SU-DHL-6 (cell line): Measurements from ENCODE around the gene PNMA8B.

Experiments used
- EZH2phosphoT487 ChIP-seq: fragments of 200-600 bp; sonication (generic), shearing (Covaris generic); conservative IDR thresholded peaks from 2 replicates; pipeline ENCODE4 v1.6.1; 2018; ENCODE audit warnings: mild to moderate bottlenecking, antibody characterized with exemption, low read length, moderate library complexity, mixed read lengths
- TF ChIP-seq, protein P1 (sequence below): fragments of 200-600 bp; sonication (generic); IDR thresholded peaks from one replicate; pipeline ENCODE4 v1.5.1; 2017; ENCODE audit warnings: antibody characterized with exemption, mild to moderate bottlenecking, low read length, moderate library complexity; ENCODE audit not compliant: insufficient read depth, poor library complexity, severe bottlenecking

DNA sequence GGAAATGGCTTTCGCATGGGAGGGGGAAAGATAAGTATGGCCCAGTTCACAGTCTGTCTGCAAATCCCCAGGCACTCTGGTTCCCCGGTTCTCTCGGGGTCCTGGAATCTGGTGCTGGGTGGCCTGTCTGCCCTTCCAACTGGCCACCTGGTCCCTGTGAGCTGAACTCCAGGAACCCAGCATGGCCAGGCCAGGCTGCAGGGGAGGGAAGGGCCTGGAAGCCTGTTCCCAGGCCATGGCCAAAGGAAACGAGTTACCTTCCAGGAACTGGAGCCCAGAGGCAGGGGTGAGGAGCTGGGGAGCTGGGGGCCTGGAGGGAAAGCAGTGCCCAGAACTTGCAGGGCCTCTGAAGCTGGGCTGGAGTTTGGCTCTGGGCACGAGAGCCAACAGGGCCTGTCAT, 47.8 kb downstream of the PNMA8B start:
- TF ChIP-seq, protein P1, sequence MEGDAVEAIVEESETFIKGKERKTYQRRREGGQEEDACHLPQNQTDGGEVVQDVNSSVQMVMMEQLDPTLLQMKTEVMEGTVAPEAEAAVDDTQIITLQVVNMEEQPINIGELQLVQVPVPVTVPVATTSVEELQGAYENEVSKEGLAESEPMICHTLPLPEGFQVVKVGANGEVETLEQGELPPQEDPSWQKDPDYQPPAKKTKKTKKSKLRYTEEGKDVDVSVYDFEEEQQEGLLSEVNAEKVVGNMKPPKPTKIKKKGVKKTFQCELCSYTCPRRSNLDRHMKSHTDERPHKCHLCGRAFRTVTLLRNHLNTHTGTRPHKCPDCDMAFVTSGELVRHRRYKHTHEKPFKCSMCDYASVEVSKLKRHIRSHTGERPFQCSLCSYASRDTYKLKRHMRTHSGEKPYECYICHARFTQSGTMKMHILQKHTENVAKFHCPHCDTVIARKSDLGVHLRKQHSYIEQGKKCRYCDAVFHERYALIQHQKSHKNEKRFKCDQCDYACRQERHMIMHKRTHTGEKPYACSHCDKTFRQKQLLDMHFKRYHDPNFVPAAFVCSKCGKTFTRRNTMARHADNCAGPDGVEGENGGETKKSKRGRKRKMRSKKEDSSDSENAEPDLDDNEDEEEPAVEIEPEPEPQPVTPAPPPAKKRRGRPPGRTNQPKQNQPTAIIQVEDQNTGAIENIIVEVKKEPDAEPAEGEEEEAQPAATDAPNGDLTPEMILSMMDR: no peak
- no peak for TF ChIP-seq EZH2phosphoT487
